Epithelial cell of proximal tubule (primary cell): ENCODE measurements around the gene HOATZ. TPM values are rescaled to one million over a fixed set of nuclear protein-coding genes. Genes with fewer than 3 reads are reported as not detected.

Source experiments
- DNase-seq: peaks from one replicate; pipeline ENCODE4 v3.0.0-alpha.2; 2011; ENCODE audit warnings: low read depth
- H3K4me3 ChIP-seq: 2 replicates; pipeline ENCODE4 v1.5.1; 2011; ENCODE audit warnings: low read depth, mild to moderate bottlenecking, low read length
- total RNA-seq: library from RNA; depleted of rRNA; stranded (reverse); fragments of >200 nt; gene quantifications from 2 replicates; pipeline ENCODE4 v1.2.3, GENCODE V29; 2015
- TF ChIP-seq, protein P1 (sequence below): conservative IDR thresholded peaks from 2 replicates; pipeline ENCODE4 v1.5.1; 2012; ENCODE audit warnings: low read depth, mild to moderate bottlenecking, low read length

The HOATZ gene
- total RNA-seq, 1 donor from 2014 or later = not detected

DNA sequence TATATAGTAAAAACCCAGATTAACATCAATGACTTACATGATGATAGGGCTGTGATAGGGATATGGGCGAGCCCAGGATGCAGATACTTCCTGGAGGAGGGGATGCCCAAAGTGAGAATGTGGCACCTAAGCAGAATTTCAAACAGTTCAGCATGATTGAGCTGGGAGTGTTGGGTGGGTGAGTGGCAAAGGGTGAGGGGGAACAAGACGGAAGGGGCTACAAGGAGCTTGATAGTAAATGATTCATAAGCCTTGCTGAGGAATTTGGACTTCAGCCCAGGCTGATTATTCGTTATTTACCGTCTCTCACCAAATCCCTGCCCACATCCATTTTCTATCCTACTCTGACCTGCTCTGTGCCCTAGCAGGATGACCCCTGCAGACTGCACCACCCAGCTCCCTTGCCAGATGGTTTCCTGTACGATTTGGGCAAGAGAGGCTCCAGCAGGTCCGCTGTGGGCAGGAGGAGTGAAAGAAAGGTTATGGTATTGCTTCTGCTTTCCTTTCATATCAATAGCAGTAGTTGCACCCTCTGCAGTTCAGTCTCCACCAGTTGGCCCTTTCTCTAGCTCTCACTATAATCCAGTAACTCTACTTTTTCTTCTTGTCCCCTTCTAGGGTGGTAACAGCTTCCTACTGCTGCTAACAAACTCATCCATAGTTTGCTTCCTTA lies 57.4 kb downstream of the HOATZ start:
- TF ChIP-seq, protein P1, sequence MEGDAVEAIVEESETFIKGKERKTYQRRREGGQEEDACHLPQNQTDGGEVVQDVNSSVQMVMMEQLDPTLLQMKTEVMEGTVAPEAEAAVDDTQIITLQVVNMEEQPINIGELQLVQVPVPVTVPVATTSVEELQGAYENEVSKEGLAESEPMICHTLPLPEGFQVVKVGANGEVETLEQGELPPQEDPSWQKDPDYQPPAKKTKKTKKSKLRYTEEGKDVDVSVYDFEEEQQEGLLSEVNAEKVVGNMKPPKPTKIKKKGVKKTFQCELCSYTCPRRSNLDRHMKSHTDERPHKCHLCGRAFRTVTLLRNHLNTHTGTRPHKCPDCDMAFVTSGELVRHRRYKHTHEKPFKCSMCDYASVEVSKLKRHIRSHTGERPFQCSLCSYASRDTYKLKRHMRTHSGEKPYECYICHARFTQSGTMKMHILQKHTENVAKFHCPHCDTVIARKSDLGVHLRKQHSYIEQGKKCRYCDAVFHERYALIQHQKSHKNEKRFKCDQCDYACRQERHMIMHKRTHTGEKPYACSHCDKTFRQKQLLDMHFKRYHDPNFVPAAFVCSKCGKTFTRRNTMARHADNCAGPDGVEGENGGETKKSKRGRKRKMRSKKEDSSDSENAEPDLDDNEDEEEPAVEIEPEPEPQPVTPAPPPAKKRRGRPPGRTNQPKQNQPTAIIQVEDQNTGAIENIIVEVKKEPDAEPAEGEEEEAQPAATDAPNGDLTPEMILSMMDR = no peak
- DNase-seq = no peak

GRCh38 chr11:111572581-111572980 lies 58.0 kb downstream of the HOATZ start:
- TF ChIP-seq, protein P1 = no peak
- DNase-seq = no peak
- H3K4me3 ChIP-seq = no peak overlapping the region

More for the DNA sequence above, 57.4 kb downstream of the HOATZ start:
- no peak overlapping the region for H3K4me3 ChIP-seq

GRCh38 chr11:111573821-111574249 lies 59.3 kb downstream of the HOATZ start:
- TF ChIP-seq, protein P1 = no peak
- no peak overlapping the region for H3K4me3 ChIP-seq
- DNase-seq = no peak

- no peak overlapping the region for H3K4me3 ChIP-seq
- TF ChIP-seq, protein P1 = no peak
- DNase-seq = no peak
Measured at GRCh38 chr11:111574373-111575225, 60.0 kb downstream of the HOATZ start.

- H3K4me3 ChIP-seq = no peak overlapping the region
- TF ChIP-seq, protein P1 = no peak
- DNase-seq = no peak
Measured at GRCh38 chr11:111575740-111576139, 61.2 kb downstream of the HOATZ start.

- TF ChIP-seq, protein P1 = no peak
- DNase-seq = no peak
- H3K4me3 ChIP-seq = no peak overlapping the region
Measured at GRCh38 chr11:111577821-111578220, 63.2 kb downstream of the HOATZ start.
